ENCODE results near the gene TDRD9. TPM values are rescaled to one million over a fixed set of nuclear protein-coding genes. Genes with fewer than 3 reads are reported as not detected.

TDRD9 gene
- total RNA-seq, 1 donor from 2014 or later = 8.5 TPM

GRCh38 chr14:104098272-104099095 lies 170.2 kb downstream of the TDRD9 start:
- intact Hi-C loops (cut with DNase I) = no loop called here
- peaks cover 15% of the 10 kb centered on the region for H3K27me3 ChIP-seq (ENCODE audit: low read depth)
- DNase-seq = peak; percentile 32
- no peak for ATAC-seq
- H3K4me1 ChIP-seq = peaks cover 11% of the 10 kb centered on the region
- TF ChIP-seq, protein P1, sequence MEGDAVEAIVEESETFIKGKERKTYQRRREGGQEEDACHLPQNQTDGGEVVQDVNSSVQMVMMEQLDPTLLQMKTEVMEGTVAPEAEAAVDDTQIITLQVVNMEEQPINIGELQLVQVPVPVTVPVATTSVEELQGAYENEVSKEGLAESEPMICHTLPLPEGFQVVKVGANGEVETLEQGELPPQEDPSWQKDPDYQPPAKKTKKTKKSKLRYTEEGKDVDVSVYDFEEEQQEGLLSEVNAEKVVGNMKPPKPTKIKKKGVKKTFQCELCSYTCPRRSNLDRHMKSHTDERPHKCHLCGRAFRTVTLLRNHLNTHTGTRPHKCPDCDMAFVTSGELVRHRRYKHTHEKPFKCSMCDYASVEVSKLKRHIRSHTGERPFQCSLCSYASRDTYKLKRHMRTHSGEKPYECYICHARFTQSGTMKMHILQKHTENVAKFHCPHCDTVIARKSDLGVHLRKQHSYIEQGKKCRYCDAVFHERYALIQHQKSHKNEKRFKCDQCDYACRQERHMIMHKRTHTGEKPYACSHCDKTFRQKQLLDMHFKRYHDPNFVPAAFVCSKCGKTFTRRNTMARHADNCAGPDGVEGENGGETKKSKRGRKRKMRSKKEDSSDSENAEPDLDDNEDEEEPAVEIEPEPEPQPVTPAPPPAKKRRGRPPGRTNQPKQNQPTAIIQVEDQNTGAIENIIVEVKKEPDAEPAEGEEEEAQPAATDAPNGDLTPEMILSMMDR (IDR thresholded peaks at IDR 0.05) = no peak
- no peaks in the 10 kb centered on the region for H3K9me3 ChIP-seq
- H3K27ac ChIP-seq = no peak overlapping the region
- H3K4me3 ChIP-seq = no peak overlapping the region
- no peaks in the 10 kb centered on the region for H3K36me3 ChIP-seq

- no peak overlapping the region for H3K4me3 ChIP-seq
- peaks cover 14% of the 10 kb centered on the region for H3K27me3 ChIP-seq (ENCODE audit: low read depth)
- DNase-seq (peak; percentile 45), ATAC-seq (no peak)
- TF ChIP-seq, protein P1 (IDR thresholded peaks at IDR 0.05) = no peak
- H3K27ac ChIP-seq = no peak overlapping the region
- no peaks in the 10 kb centered on the region for H3K9me3 ChIP-seq
- intact Hi-C loops (cut with DNase I) = no loop called here
- H3K36me3 ChIP-seq = no peaks in the 10 kb centered on the region
- H3K4me1 ChIP-seq = peaks cover 18% of the 10 kb centered on the region
Measured at GRCh38 chr14:104099096-104100041, 171.1 kb downstream of the TDRD9 start.

GRCh38 chr14:104100171-104101085 lies 172.2 kb downstream of the TDRD9 start:
- TF ChIP-seq, protein P1 (IDR thresholded peaks at IDR 0.05) = no peak
- Histone ChIP-seq H3K27me3 (ENCODE audit: low read depth) (peaks cover 3% of the 10 kb centered on the region), H3K4me3 (no peak overlapping the region), H3K36me3 (no peaks in the 10 kb centered on the region), H3K9me3 (no peaks in the 10 kb centered on the region), H3K27ac (no peak overlapping the region), H3K4me1 (peaks cover 12% of the 10 kb centered on the region)
- DNase-seq (peak; percentile 46), ATAC-seq (peak in 1 of 2 donors; percentile 20)
- intact Hi-C loops (cut with DNase I) = no loop called here

GRCh38 chr14:104101086-104101621 lies 172.9 kb downstream of the TDRD9 start:
- Histone ChIP-seq H3K36me3 (no peaks in the 10 kb centered on the region), H3K9me3 (no peaks in the 10 kb centered on the region), H3K27ac (no peak overlapping the region), H3K4me1 (peaks cover 12% of the 10 kb centered on the region), H3K27me3 (ENCODE audit: low read depth) (no peaks in the 10 kb centered on the region), H3K4me3 (no peak overlapping the region)
- TF ChIP-seq, protein P1 (IDR thresholded peaks at IDR 0.05) = no peak
- intact Hi-C loops (cut with DNase I) = no loop called here
- ATAC-seq (peak; percentile 39 to 60), DNase-seq (peak; percentile 67)
